ENCODE results near the gene DMD.

GRCh38 chrX:31350808-31351074 is 1860.6 kb downstream of the DMD start:
- TF ChIP-seq CTCF (IDR thresholded peaks at IDR 0.05): no peak
- no peak for TF ChIP-seq EP300 (IDR thresholded peaks at IDR 0.05)

Data from sigmoid colon (tissue), 4 donors.